Activated naive CD8-positive, alpha-beta T cell treated with anti-CD3 and anti-CD28 coated beads, Interleukin-2, amount 50 U/mL, for 24 hours (primary cell): ENCODE results near the gene DLG5.

Experiments used
- ATAC-seq: fragments of 150-1000 bp; cut with Tn5 transposase; one replicate; pipeline ENCODE4 v1.10.0; 2021
- DNase-seq: peaks from one replicate; pipeline ENCODE4 v3.0.0; 2021
- H3K27ac Mint-ChIP-seq: one replicate; pipeline ENCODE4 v1.8.0; 2021; ENCODE audit warnings: mild to moderate bottlenecking, mixed read lengths
- H3K27me3 Mint-ChIP-seq: one replicate; pipeline ENCODE4 v1.8.0; 2021; ENCODE audit warnings: mixed read lengths
- H3K36me3 Mint-ChIP-seq: one replicate; pipeline ENCODE4 v1.8.0; 2021; ENCODE audit warnings: low read depth, mixed read lengths
- H3K4me1 Mint-ChIP-seq: one replicate; pipeline ENCODE4 v1.8.0; 2021; ENCODE audit warnings: mixed read lengths
- H3K4me3 Mint-ChIP-seq: one replicate; pipeline ENCODE4 v1.8.0; 2021; ENCODE audit warnings: mild to moderate bottlenecking, moderate library complexity, mixed read lengths
- H3K9me3 Mint-ChIP-seq: one replicate; pipeline ENCODE4 v1.8.0; 2021; ENCODE audit warnings: mixed read lengths

The DLG5 gene

DNA sequence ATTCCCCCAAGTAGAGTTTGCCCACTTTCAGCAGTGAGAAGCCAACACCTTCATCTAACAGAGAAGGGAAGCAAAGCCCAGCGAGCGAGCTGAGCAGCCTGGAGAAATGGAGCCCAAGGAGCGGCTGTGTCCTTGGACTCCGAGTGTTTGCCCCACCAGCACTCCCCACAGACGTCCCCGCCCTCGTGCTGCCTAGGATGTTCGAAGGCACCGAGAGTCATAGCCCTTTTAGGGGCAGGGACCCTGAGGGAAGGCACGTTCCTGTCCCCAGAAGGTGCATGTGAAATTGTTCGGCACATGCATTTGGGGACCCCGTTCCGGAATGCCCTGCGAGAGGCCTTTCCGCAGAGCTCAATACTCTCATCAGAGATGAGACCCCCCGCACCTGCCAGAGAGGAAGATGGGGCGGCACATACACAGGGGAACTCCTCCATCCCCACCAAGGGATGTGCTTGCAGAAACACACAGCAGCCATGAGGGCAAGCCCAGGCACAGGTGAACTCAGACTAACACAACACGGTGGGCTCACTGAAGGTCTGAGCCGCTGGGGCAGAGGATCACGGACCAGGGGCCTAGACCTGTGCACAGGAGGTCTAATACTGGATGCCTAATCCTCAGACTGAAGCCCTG is 131.0 kb downstream of the DLG5 start:
- Mint-ChIP-seq H3K4me1 (peaks cover 2% of the 10 kb centered on the region), H3K36me3 (no peaks in the 10 kb centered on the region), H3K27me3 (peaks cover 9% of the 10 kb centered on the region), H3K9me3 (no peaks in the 10 kb centered on the region), H3K27ac (no peak overlapping the region), H3K4me3 (no peak overlapping the region)
- DNase-seq (no peak), ATAC-seq (no peak)

DNA sequence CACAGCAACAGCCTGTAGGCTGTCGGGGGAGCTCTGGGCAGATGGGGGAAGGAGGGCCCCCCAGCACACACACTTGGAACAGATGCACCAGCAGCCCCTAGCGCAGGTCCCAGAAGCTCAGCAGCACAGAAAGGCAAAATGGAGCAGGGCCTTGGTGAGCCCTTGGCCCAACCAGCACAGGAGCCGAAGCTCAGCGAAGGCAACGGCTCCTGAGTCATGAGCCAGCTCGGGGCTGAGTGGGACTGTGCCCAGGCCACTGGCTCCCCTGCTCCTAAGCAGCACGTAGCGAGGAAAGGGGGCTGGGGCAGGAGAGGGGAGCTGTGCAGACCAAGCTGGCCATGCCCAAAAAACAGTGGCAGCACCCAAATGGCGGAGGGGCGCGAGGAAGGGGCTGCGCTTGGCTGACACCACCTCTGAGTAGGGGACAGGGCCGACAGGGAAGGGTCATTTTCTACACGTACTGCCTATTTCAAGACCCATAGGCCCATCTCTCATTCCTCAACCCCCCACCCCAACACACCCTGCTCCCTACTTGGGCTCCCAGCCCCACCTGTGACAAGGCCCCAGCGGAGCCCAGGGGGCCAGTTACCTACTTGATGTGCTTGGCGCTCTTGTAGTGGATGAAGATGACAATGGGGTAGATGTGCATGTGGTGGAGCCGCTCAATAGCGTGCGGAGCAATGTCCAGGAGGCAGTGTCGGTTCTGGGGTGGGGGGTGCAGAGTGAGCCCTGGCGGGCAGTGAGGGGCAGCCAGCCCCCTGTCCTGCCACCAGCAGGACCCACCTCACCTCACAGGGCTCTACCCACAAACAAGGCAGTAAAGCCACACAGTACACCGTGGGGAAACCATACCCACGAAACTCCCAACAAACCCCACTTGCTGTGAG is 132.1 kb downstream of the DLG5 start:
- Mint-ChIP-seq H3K36me3 (no peaks in the 10 kb centered on the region), H3K27ac (no peak overlapping the region), H3K9me3 (no peaks in the 10 kb centered on the region), H3K27me3 (peaks cover 3% of the 10 kb centered on the region), H3K4me3 (no peak overlapping the region), H3K4me1 (no peaks in the 10 kb centered on the region)
- DNase-seq (no peak), ATAC-seq (no peak)

DNA sequence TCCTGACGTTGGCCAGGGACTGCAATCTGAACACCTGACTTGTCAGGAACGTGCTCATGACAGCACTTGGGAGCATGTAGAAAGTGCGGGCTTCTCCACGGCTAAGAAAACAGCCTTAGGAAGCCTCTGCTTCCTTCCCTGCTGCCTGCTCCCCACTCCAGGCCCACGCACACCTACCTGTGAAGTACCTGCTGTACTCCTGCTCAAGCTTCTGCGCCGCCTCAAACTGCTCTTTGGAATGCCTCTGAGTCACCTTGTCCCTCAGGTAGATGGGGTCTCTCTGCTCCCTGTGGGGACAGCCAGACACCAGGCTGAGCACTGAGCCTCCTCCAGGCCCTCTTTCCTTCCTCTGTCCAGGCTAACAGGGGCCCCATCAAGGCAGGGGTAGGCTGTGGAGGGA is 132.7 kb downstream of the DLG5 start:
- ATAC-seq, result no peak
- no peaks in the 10 kb centered on the region for H3K9me3 Mint-ChIP-seq
- H3K27ac Mint-ChIP-seq, result no peak overlapping the region
- DNase-seq, result no peak
- H3K27me3 Mint-ChIP-seq, result no peaks in the 10 kb centered on the region
- H3K36me3 Mint-ChIP-seq, result no peaks in the 10 kb centered on the region
- no peaks in the 10 kb centered on the region for H3K4me1 Mint-ChIP-seq
- H3K4me3 Mint-ChIP-seq, result no peak overlapping the region

DNA sequence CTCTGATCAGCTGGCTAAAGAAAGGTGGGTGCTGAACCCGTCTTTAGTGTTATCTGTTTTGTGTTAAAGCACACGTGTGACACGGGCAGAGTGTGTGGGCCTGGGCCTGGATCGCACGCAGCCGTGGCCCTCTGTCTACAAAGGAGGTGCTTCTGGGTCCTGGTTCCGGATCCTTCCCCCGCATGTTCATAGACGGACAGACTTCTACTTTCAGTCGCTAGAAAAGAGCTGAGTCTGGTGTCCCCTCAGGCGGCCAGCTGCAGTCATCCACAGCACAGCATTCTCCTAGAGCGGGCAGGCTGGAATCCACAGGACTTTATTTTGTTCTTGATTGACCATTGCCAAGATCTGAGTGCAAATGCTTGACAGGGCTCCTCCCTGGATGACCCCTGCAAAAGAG is 134.4 kb downstream of the DLG5 start:
- no peak overlapping the region for H3K27ac Mint-ChIP-seq
- H3K27me3 Mint-ChIP-seq, result no peaks in the 10 kb centered on the region
- ATAC-seq (no peak), DNase-seq (no peak)
- H3K4me3 Mint-ChIP-seq, result no peak overlapping the region
- no peaks in the 10 kb centered on the region for H3K9me3 Mint-ChIP-seq
- H3K36me3 Mint-ChIP-seq, result no peaks in the 10 kb centered on the region
- no peaks in the 10 kb centered on the region for H3K4me1 Mint-ChIP-seq

DNA sequence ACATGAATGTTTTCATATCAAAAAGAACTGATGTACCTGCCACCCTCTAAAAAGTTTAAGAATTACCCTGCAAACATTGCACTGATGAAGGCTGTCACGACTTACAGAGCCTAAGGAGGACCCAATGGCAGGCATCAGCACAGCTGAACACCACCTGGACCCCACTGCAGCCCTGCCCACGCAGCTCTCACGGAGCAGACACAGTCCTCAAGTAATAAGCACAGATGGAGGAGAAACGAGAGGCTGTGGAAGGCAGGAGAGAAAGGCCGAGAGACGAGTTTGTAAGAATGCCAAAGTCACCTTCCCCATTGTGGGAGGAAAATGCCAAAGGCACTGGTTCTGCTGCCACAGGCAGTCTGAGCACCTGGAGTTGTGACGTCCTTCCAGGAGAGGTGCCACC is 135.0 kb downstream of the DLG5 start:
- DNase-seq, result no peak
- Mint-ChIP-seq H3K27me3 (no peaks in the 10 kb centered on the region), H3K4me3 (no peak overlapping the region), H3K27ac (no peak overlapping the region), H3K36me3 (no peaks in the 10 kb centered on the region), H3K9me3 (no peaks in the 10 kb centered on the region), H3K4me1 (no peaks in the 10 kb centered on the region)
- no peak for ATAC-seq

DNA sequence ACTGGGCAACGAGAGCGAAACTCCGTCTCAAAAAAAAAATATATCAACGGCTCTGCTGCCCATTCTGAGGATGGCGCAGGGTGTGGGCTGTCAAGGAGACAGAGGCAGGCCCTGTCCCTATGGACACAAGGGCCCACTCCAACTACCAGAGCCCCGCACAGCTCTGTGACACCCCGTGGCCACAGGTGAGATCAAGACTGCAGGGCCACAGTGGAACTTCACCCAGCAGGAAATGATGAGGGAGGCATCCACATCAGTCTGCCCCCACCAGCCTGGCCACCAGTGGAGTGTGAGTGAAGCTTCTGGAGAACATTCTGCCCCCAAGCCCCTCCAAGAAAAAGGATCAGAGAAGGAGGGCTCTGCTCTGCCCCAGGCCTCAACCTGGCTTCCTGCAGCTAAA is 136.7 kb downstream of the DLG5 start:
- ATAC-seq, result no peak
- Mint-ChIP-seq H3K27ac (no peak overlapping the region), H3K9me3 (no peaks in the 10 kb centered on the region), H3K36me3 (no peaks in the 10 kb centered on the region), H3K4me1 (no peaks in the 10 kb centered on the region), H3K27me3 (peaks cover 2% of the 10 kb centered on the region), H3K4me3 (no peak overlapping the region)
- DNase-seq, result no peak

DNA sequence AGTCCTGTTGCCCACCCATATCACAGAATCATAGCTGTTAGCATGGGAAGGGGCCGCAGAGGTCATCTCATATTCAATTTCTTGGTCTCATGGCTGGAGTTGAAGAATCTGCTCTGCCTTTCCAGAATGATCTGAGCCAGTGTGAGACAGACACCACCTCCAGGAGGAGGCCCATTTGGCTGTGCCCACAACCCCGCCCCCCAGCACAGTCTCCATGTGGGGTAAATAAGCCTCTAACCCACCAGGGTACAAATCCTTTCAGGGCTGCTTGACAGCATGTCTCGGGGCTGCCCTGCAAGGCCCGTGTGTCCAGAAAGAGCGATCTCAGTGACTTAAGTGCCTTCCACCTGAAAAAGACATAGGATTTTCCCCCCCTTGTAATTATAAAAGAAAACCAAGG is 137.5 kb downstream of the DLG5 start:
- ATAC-seq, result no peak
- Mint-ChIP-seq H3K9me3 (no peaks in the 10 kb centered on the region), H3K4me3 (no peak overlapping the region), H3K27ac (no peak overlapping the region), H3K4me1 (no peaks in the 10 kb centered on the region), H3K27me3 (peaks cover 2% of the 10 kb centered on the region), H3K36me3 (no peaks in the 10 kb centered on the region)
- DNase-seq, result no peak

DNA sequence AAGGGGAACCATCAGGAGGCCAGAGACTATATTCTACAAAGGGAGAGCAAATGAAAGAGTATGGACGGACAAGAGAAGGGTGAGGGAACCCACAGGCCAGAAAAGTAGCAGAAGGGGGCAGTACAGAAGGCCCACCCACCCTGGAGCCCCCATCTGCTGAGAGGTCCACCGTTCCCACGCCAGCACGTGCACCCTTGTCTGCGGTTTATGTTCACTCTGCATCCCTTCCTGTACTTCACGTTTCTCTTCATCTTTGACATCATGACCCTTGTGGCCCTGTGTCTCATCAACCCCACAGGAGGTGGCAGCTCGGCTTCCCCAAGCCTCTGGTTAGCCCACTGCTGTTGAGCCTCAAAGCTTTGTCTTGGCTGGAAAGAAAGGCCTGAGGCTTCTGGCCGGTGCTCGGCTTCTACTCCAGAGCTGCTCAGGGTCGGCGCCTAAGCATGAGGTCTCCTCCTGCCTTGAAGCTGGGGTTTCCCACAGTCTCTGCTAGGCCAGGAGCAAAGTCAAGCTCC is 138.0 kb downstream of the DLG5 start:
- no peaks in the 10 kb centered on the region for H3K4me1 Mint-ChIP-seq
- H3K36me3 Mint-ChIP-seq, result no peaks in the 10 kb centered on the region
- DNase-seq (no peak), ATAC-seq (no peak)
- no peak overlapping the region for H3K4me3 Mint-ChIP-seq
- H3K27me3 Mint-ChIP-seq, result peaks cover 2% of the 10 kb centered on the region
- no peak overlapping the region for H3K27ac Mint-ChIP-seq
- H3K9me3 Mint-ChIP-seq, result no peaks in the 10 kb centered on the region

DNA sequence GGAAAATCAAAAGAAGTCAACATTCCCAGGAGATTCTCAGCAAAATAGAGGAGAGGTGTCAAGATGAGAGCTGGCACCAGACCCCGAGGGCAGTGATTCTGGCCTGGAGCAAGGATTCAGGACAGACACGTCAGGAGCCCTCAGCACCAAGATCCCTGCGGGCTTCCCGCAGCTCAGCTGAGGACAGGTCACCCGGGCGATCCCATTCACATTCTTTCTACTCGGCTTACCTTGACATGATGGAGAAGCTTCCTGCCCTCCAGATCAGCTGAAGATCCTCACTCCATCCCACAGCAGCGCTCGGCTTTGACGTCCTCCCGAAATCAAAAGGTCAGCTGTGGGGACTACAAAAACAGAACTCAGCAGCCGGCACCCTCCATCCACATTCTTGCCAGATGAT is 139.1 kb downstream of the DLG5 start:
- H3K27ac Mint-ChIP-seq, result no peak overlapping the region
- H3K9me3 Mint-ChIP-seq, result no peaks in the 10 kb centered on the region
- ATAC-seq (no peak), DNase-seq (no peak)
- no peaks in the 10 kb centered on the region for H3K36me3 Mint-ChIP-seq
- no peaks in the 10 kb centered on the region for H3K4me1 Mint-ChIP-seq
- no peak overlapping the region for H3K4me3 Mint-ChIP-seq
- peaks cover 2% of the 10 kb centered on the region for H3K27me3 Mint-ChIP-seq

DNA sequence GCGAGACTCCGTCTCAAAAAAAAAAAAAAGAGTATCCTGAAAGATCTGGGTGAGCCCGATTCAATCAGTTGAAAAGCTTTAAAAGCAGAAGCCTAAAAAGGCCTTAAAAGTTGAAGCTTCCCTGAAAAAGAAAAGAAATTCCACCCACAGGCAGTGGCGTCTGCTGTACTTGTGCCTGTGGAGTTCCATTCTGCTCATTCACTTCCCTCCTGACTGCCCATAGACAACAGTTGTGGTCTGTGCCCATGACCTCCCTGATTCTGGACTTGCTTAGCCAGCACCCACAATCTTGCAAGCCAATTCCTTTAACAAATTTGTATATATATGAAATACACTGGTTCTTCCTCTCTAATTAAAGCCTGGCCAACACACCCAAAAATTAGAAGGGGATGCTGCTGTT is 141.7 kb downstream of the DLG5 start:
- Mint-ChIP-seq H3K9me3 (no peaks in the 10 kb centered on the region), H3K4me3 (no peak overlapping the region)

DNA sequence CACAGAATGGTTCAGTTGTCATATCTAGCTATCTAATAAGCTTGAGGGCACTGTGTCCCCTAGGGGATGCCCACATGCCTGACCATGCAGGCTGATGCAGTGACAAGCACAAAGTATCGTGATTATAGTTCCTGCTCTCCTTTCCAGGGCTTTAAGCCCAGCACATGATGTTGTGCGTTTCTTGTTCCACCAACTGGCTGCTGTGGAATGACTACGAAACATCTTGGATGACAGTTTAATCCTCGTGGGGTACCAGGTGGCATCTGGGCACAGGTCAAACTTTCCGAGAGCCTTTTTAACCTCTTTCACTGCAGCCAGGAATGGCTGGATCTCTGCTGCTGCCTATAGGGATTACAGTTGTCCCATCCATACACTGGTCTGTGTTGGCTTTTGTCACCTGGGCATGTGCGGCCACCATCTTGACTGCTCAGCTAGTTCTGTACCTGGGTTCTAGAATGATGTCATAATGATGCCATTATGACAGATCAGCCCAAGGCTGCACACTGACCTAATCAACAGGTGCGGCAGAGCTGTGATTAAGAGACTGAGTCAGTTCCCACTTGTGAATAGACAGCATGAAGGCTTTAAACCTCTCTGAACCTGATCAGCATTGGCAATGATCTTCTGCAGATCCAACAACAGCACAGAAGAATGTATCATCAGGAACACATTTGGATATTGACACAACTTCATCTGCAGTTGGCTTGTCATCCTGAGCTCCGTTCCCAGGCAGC is 144.1 kb downstream of the DLG5 start:
- Mint-ChIP-seq H3K4me3 (no peak overlapping the region), H3K9me3 (no peaks in the 10 kb centered on the region), H3K27ac (no peak overlapping the region), H3K4me1 (no peaks in the 10 kb centered on the region), H3K36me3 (no peaks in the 10 kb centered on the region), H3K27me3 (peaks cover 2% of the 10 kb centered on the region)
- DNase-seq, result no peak
- no peak for ATAC-seq

More for the DNA sequence above, 141.7 kb downstream of the DLG5 start:
- peaks cover 2% of the 10 kb centered on the region for H3K27me3 Mint-ChIP-seq
- H3K4me1 Mint-ChIP-seq, result no peaks in the 10 kb centered on the region
- ATAC-seq (no peak), DNase-seq (no peak)
- no peak overlapping the region for H3K27ac Mint-ChIP-seq
- H3K36me3 Mint-ChIP-seq, result no peaks in the 10 kb centered on the region

DNA sequence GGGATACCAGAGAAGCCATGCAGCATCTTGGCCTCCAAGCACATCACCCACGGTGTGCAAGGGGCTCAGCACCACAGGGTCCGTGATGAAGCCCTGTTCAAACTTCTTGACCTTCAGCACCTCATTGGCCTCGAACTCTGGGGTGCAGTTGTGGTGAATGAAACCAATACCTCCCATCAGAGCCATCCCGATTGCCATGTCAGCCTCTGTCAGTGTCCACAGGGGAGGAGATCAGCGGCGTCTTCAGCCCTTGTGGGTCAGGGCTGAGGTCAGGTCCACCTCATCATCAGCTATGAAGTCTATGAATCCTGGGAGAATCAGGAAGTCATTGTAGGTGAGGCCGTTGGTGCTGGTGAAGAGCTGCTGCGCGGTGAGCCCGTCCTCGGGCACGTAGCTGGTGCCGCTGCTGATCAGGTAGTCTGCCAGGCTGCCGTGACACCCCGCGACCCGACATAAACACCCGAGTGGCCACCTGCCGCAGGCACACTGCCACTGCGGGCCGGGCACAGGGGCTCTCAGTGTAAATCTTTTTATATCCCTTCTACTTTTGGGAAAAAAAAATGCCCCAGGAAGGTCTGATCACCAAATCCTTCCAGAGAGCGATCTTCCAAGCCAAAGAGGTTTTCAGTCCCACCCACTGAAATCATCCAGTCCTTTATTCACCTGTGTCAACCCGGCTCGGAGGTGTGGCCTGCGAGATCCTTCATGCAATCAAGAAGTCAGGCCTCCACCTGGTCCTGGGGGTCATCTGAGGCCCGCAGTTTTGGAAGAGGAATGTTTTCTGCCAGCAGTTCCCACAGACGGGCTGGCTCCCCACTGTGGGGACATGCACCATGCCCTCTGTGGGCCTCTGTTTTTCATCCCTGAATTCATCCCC is 144.9 kb downstream of the DLG5 start:
- no peak for ATAC-seq
- Mint-ChIP-seq H3K4me1 (no peaks in the 10 kb centered on the region), H3K36me3 (no peaks in the 10 kb centered on the region), H3K4me3 (no peak overlapping the region), H3K27ac (no peak overlapping the region), H3K27me3 (peaks cover 2% of the 10 kb centered on the region), H3K9me3 (no peaks in the 10 kb centered on the region)
- DNase-seq, result no peak

DNA sequence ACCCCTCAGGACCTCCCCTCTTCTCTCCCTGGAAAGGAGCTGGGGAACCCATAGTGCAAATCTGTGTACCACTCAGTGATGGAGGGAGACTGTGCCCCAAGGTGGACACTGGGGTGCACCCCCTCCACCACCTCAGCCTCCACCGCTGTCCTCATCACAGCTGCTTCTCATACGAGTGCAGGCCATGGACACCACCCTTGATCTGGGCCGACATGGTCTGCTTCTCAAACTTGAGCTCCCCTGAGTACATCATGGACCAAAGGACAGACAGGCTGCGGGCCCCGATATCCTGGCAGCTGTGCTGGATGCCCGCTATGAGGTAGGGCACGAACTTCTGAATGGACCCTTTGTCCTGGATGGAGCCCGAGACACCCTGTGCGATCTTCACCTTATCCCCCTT is 146.4 kb downstream of the DLG5 start:
- Mint-ChIP-seq H3K27me3 (no peaks in the 10 kb centered on the region), H3K4me3 (no peak overlapping the region), H3K27ac (no peak overlapping the region), H3K9me3 (peaks cover 11% of the 10 kb centered on the region), H3K4me1 (no peaks in the 10 kb centered on the region), H3K36me3 (peaks cover 3% of the 10 kb centered on the region)
- no peak for DNase-seq
- ATAC-seq, result no peak

DNA sequence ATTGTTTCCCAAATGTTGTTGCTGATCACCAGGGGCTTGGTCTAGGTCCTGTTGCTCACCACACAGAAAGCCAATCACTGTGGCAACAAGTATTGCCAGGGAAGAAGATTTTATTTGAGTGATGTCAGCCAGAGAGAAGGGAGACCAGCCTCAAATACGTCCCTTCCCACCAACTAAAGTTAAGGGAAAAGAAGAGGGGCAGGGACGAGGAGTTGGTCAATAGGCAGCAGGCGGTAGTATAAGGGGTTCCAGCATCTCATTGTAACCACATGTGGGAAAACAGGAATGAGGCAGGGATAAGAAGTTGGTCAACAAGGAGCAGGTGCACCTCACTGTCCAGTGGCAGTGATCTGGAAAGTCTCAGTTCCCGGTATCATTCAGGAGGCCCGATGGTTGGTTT is 150.1 kb downstream of the DLG5 start:
- Mint-ChIP-seq H3K4me3 (no peak overlapping the region), H3K36me3 (peaks cover 3% of the 10 kb centered on the region), H3K27ac (no peak overlapping the region), H3K4me1 (no peaks in the 10 kb centered on the region), H3K27me3 (no peaks in the 10 kb centered on the region), H3K9me3 (peaks cover 11% of the 10 kb centered on the region)
- DNase-seq, result no peak
- ATAC-seq, result no peak
